ENCODE results near the gene ACSF3.

DNA sequence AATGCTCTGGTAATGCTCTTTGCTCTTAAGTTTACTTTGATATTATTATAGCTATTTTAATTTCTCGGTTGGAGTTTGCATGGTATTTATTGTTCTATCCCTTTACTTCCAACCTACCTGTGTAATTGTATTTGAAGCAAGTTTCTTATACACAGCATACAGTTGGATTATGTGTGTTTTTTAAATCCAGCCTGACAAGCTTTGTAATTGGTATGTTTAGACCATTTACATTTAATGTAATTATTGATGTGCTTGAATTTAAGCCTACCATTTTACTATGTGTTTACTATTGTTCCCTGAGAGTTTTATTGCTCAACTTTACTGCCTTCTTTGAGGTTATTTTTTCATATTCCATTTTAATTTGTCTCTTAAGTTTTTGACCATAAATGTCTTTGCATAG, 35.7 kb downstream of the ACSF3 start:
- TF ChIP-seq POLR2A (IDR thresholded peaks at IDR 0.05): no peak
- no peak for TF ChIP-seq EP300 (IDR thresholded peaks at IDR 0.05)
